Esophagus squamous epithelium (tissue), 4 donors: ENCODE data around the gene LRBA.

Source experiments
- CTCF ChIP-seq, 6 experiments: fragments of 450-650 bp in 4 of 6; fragments of 200-600 bp in 2 of 6; sonication (generic) in 2 of 6; IDR thresholded peaks; one replicate each; pipeline ENCODE4 v1.5.1; 2016 to 2019; ENCODE audit warnings: antibody characterized with exemption in 6 of 6, mild to moderate bottlenecking in 4 of 6, moderate library complexity in 4 of 6
- POLR2A ChIP-seq, 4 donors: fragments of 450-650 bp; IDR thresholded peaks; one replicate each; pipeline ENCODE4 v1.6.1; 2017; ENCODE audit warnings: antibody characterized with exemption in 4 of 4, mild to moderate bottlenecking in 4 of 4, moderate library complexity in 3 of 4

GRCh38 chr4:150619042-150619441 is 396.0 kb downstream of the LRBA start:
- TF ChIP-seq CTCF (IDR thresholded peaks at IDR 0.05) (no peak), POLR2A (IDR thresholded peaks at IDR 0.05) (no peak)
